Vagina (tissue), 2 donors: ENCODE measurements around the gene AADACL4.

Source experiments
- POLR2A ChIP-seq, 2 donors: fragments of 450-650 bp; IDR thresholded peaks; one replicate each; pipeline ENCODE4 v1.6.1; 2017; ENCODE audit warnings: antibody characterized with exemption in 2 of 2, mild to moderate bottlenecking in 2 of 2, moderate library complexity in 2 of 2
- POLR2AphosphoS5 ChIP-seq, 2 donors: sonication (generic); formaldehyde crosslinking; IDR thresholded peaks; one replicate each; pipeline ENCODE4 v1.9.0; 2017; ENCODE audit warnings: antibody characterized with exemption in 2 of 2, mild to moderate bottlenecking in 2 of 2, low read depth in 1 of 2; ENCODE audit not compliant: insufficient read depth in 1 of 2
- TF ChIP-seq, protein P1 (sequence below), 3 experiments: fragments of 450-650 bp in 2 of 3; fragments of 200-600 bp in 1 of 3; sonication (generic) in 1 of 3; IDR thresholded peaks; one replicate each; pipeline ENCODE4 v1.5.1; 2017 to 2019; ENCODE audit warnings: antibody characterized with exemption in 3 of 3, mild to moderate bottlenecking in 2 of 3, moderate library complexity in 2 of 3

DNA sequence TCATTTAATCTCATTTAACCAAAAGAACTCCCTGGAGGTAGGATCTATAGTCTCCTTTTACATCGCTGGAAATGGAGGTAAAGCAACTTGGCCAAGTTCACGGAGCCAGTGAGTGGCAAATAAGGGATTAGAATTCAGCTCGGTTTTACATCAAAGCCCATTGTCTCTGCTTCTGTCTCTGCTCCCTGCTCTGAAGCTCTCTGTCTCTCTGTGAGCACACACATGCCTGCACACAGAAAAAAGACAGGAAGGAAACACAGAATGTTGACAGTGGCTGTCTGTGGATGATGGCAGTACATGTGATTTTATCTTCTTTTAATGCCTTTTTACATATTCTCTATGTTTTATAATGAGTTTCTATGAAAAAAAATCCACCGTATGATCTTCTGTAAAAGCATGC lies 17.0 kb upstream of the AADACL4 start:
- TF ChIP-seq, protein P1, sequence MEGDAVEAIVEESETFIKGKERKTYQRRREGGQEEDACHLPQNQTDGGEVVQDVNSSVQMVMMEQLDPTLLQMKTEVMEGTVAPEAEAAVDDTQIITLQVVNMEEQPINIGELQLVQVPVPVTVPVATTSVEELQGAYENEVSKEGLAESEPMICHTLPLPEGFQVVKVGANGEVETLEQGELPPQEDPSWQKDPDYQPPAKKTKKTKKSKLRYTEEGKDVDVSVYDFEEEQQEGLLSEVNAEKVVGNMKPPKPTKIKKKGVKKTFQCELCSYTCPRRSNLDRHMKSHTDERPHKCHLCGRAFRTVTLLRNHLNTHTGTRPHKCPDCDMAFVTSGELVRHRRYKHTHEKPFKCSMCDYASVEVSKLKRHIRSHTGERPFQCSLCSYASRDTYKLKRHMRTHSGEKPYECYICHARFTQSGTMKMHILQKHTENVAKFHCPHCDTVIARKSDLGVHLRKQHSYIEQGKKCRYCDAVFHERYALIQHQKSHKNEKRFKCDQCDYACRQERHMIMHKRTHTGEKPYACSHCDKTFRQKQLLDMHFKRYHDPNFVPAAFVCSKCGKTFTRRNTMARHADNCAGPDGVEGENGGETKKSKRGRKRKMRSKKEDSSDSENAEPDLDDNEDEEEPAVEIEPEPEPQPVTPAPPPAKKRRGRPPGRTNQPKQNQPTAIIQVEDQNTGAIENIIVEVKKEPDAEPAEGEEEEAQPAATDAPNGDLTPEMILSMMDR (IDR thresholded peaks at IDR 0.05) = no peak
- TF ChIP-seq POLR2A (IDR thresholded peaks at IDR 0.05) (no peak), POLR2AphosphoS5 (IDR thresholded peaks at IDR 0.05; ENCODE audit: insufficient read depth in 1 of 2, low read depth in 1 of 2) (no peak)
